Loucy (cell line): ENCODE results near the gene BLTP2.
"Not testable (repeated sequence)": the region's sequence is repeated elsewhere in the genome, so short reads cannot be mapped to it uniquely, and the experiment has no call there.

Source experiments
- H2AFZ ChIP-seq: fragments of 200-600 bp; sonication (generic); 2 replicates; pipeline ENCODE4 v1.6.0; 2016; ENCODE audit warnings: antibody characterized with exemption, mild to moderate bottlenecking, low read length, moderate library complexity
- H3F3A ChIP-seq: fragments of 200-600 bp; 2 replicates; pipeline ENCODE4 v1.6.0; 2016; ENCODE audit warnings: antibody characterized with exemption, low read depth, mild to moderate bottlenecking
- H3K27me3 ChIP-seq: fragments of 200-600 bp; sonication (generic); 2 replicates; pipeline ENCODE4 v1.6.1; 2014; ENCODE audit warnings: low read length, mild to moderate bottlenecking; ENCODE audit not compliant: insufficient read depth, poor library complexity, severe bottlenecking
- H3K36me3 ChIP-seq: fragments of 200-600 bp; sonication (generic); 2 replicates; pipeline ENCODE4 v1.6.1; 2016; ENCODE audit warnings: low read length; ENCODE audit not compliant: insufficient read depth
- H3K4me1 ChIP-seq: fragments of 200-600 bp; sonication (generic); 2 replicates; pipeline ENCODE4 v1.5.1; 2014; ENCODE audit warnings: low read length, mild to moderate bottlenecking; ENCODE audit not compliant: insufficient read depth, poor library complexity, severe bottlenecking
- H3K4me2 ChIP-seq: fragments of 200-600 bp; sonication (generic); 2 replicates; pipeline ENCODE4 v1.6.0; 2014; ENCODE audit warnings: antibody characterized with exemption, low read length, low read depth, mild to moderate bottlenecking; ENCODE audit not compliant: poor library complexity, severe bottlenecking
- H3K4me3 ChIP-seq: fragments of 200-600 bp; sonication (generic); 2 replicates; pipeline ENCODE4 v1.5.1; 2014; ENCODE audit warnings: low read length, mild to moderate bottlenecking, mixed read lengths; ENCODE audit not compliant: poor library complexity, severe bottlenecking
- H3K79me2 ChIP-seq: fragments of 200-600 bp; sonication (generic); 2 replicates; pipeline ENCODE4 v1.6.1; 2014; ENCODE audit warnings: low read length; ENCODE audit not compliant: insufficient read depth
- H3K9ac ChIP-seq: fragments of 200-600 bp; sonication (generic); 2 replicates; pipeline ENCODE4 v1.6.0; 2014; ENCODE audit warnings: mild to moderate bottlenecking, low read depth, low read length, moderate library complexity; ENCODE audit not compliant: poor library complexity, severe bottlenecking
- H3K9me2 ChIP-seq: fragments of 200-600 bp; sonication (generic); replicated peaks from 2 replicates; pipeline ENCODE4 v1.6.1; 2016; ENCODE audit warnings: low read depth, low read length, mixed read lengths
- H3K9me3 ChIP-seq: fragments of 200-600 bp; sonication (generic); 2 replicates; pipeline ENCODE4 v1.6.1; 2014; ENCODE audit warnings: mild to moderate bottlenecking, antibody characterized with exemption, low read length, low read depth; ENCODE audit not compliant: insufficient read depth
- H4K20me1 ChIP-seq: fragments of 200-600 bp; sonication (generic); 2 replicates; pipeline ENCODE4 v1.6.0; 2014; ENCODE audit warnings: antibody characterized with exemption, low read length, mild to moderate bottlenecking; ENCODE audit not compliant: insufficient read depth, poor library complexity, severe bottlenecking
- CTCF ChIP-seq: fragments of 200-600 bp; sonication (generic); conservative IDR thresholded peaks from 2 replicates; pipeline ENCODE4 v1.5.1; 2014; ENCODE audit warnings: mild to moderate bottlenecking, antibody characterized with exemption, low read length
- EZH2phosphoT487 ChIP-seq: fragments of 200-600 bp; IDR thresholded peaks from 2 replicates; pipeline ENCODE4 v1.6.1; 2018; ENCODE audit warnings: antibody characterized with exemption, mild to moderate bottlenecking, moderate library complexity, borderline replicate concordance

BLTP2 gene

GRCh38 chr17:28661635-28662526 is 16.9 kb upstream of the BLTP2 start, which contains the start of the genes SDF2 and SUPT6H:
Gene SDF2 (minus strand): TSS chr17:28661906. CDS start chr17:28661876, 30 bp downstream.
Gene SUPT6H (plus strand): TSS chr17:28662205. CDS start chr17:28673402, 11,197 bp downstream.
- Histone ChIP-seq H3K36me3 (no peaks in the 10 kb centered on the region; the same call in 1 of the 2 replicates), H3F3A (no peaks in the 10 kb centered on the region), H3K9me2 (no peaks in the 10 kb centered on the region), H3K79me2 (peaks cover 79% of the 10 kb centered on the region), H3K9ac (peak within 1 kb of the TSS; percentile 89), H3K4me2 (peak within 1 kb of the TSS; percentile 97), H3K4me3 (peak within 1 kb of the TSS; percentile 91), H3K4me1 (peaks cover 48% of the 10 kb centered on the region), H2AFZ (peak within 1 kb of the TSS; percentile 99), H4K20me1 (peaks cover 53% of the 10 kb centered on the region), H3K9me3 (no peaks in the 10 kb centered on the region), H3K27me3 (no peaks in the 10 kb centered on the region)
- TF ChIP-seq EZH2phosphoT487 (no peak), CTCF (no peak; the same call in 1 of the 2 replicates)

GRCh38 chr17:28659497-28659881 is 14.5 kb upstream of the BLTP2 start:
- Histone ChIP-seq H3K4me1 (peaks cover 34% of the 10 kb centered on the region), H4K20me1 (peaks cover 32% of the 10 kb centered on the region), H3K79me2 (peaks cover 58% of the 10 kb centered on the region)
- H3K9me2 ChIP-seq, H3K27me3 ChIP-seq, H2AFZ ChIP-seq, H3K9ac ChIP-seq, H3K36me3 ChIP-seq, H3K4me2 ChIP-seq, H3K9me3 ChIP-seq, H3K4me3 ChIP-seq, H3F3A ChIP-seq: not testable (repeated sequence)

- H3F3A ChIP-seq, H3K36me3 ChIP-seq, H3K4me2 ChIP-seq, H3K4me3 ChIP-seq, H2AFZ ChIP-seq, H3K27me3 ChIP-seq, H3K9ac ChIP-seq, H3K9me3 ChIP-seq, H3K9me2 ChIP-seq: not testable (repeated sequence)
- peaks cover 52% of the 10 kb centered on the region for H3K79me2 ChIP-seq
- H4K20me1 ChIP-seq: peaks cover 29% of the 10 kb centered on the region
- peaks cover 30% of the 10 kb centered on the region for H3K4me1 ChIP-seq
These were observed 14.0 kb upstream of the BLTP2 start for GRCh38 chr17:28658766-28659496.

- not testable (repeated sequence) for H3K36me3 ChIP-seq, H3K27me3 ChIP-seq, H3K4me2 ChIP-seq, H3K4me3 ChIP-seq, H3K9ac ChIP-seq, H3K9me2 ChIP-seq, H2AFZ ChIP-seq, H3F3A ChIP-seq, H3K9me3 ChIP-seq
- Histone ChIP-seq H3K79me2 (peaks cover 46% of the 10 kb centered on the region), H4K20me1 (peaks cover 23% of the 10 kb centered on the region), H3K4me1 (peaks cover 24% of the 10 kb centered on the region)
These were observed 13.4 kb upstream of the BLTP2 start for GRCh38 chr17:28658342-28658741.
